Measurements from ENCODE around the gene RMND5A.
A peak's percentile ranks its signal among the peaks of the same experiment; 100 is the strongest.

The RMND5A gene

GRCh38 chr2:86791573-86791972 is 71.5 kb downstream of the RMND5A start:
- DNase-seq (ENCODE audit: low spot score), result no peak

- no peak for DNase-seq (ENCODE audit: low spot score)
Observed at GRCh38 chr2:86793752-86794151, 73.7 kb downstream of the RMND5A start.

GRCh38 chr2:86794861-86795260 is 74.8 kb downstream of the RMND5A start:
- no peak for DNase-seq (ENCODE audit: low spot score)

- no peak for DNase-seq (ENCODE audit: low spot score)
Observed at GRCh38 chr2:86800856-86801567, 80.9 kb downstream of the RMND5A start.

GRCh38 chr2:86806059-86806857 is 86.2 kb downstream of the RMND5A start:
- DNase-seq (ENCODE audit: low spot score), result no peak

- DNase-seq (ENCODE audit: low spot score), result no peak
Observed at GRCh38 chr2:86807133-86807467, 87.0 kb downstream of the RMND5A start.

- DNase-seq (ENCODE audit: low spot score), result peak; percentile 77
Observed at GRCh38 chr2:86807468-86808275, 87.6 kb downstream of the RMND5A start.

- DNase-seq (ENCODE audit: low spot score), result peak; percentile 97
Observed at GRCh38 chr2:86808315-86809161, 88.4 kb downstream of the RMND5A start.

- peak; percentile 47 for DNase-seq (ENCODE audit: low spot score)
Observed at GRCh38 chr2:86809481-86810121, 89.5 kb downstream of the RMND5A start.

- no peak for DNase-seq (ENCODE audit: low spot score)
Observed at GRCh38 chr2:86815611-86816010, 95.5 kb downstream of the RMND5A start.

GRCh38 chr2:86818114-86818801 is 98.2 kb downstream of the RMND5A start:
- DNase-seq (ENCODE audit: low spot score), result no peak

GRCh38 chr2:86818957-86819356 is 98.9 kb downstream of the RMND5A start:
- no peak for DNase-seq (ENCODE audit: low spot score)

GRCh38 chr2:86821306-86821705 is 101.2 kb downstream of the RMND5A start:
- DNase-seq (ENCODE audit: low spot score), result no peak

- no peak for DNase-seq (ENCODE audit: low spot score)
Observed at GRCh38 chr2:86821842-86822241, 101.8 kb downstream of the RMND5A start.

GRCh38 chr2:86822668-86823345 is 102.7 kb downstream of the RMND5A start:
- DNase-seq (ENCODE audit: low spot score), result no peak

- no peak for DNase-seq (ENCODE audit: low spot score)
Observed at GRCh38 chr2:86825036-86825692, 105.1 kb downstream of the RMND5A start.

- no peak for DNase-seq (ENCODE audit: low spot score)
Observed at GRCh38 chr2:86825693-86826381, 105.7 kb downstream of the RMND5A start.

GRCh38 chr2:86826951-86827350 is 106.9 kb downstream of the RMND5A start:
- no peak for DNase-seq (ENCODE audit: low spot score)
